ENCODE data around the gene C10orf95.

Gene C10orf95

GRCh38 chr10:102434394-102435132, 16.8 kb downstream of the C10orf95 start (continued):
- TF ChIP-seq ZNF670 (tag by site-specific recombination; IDR thresholded peaks at IDR 0.05; ENCODE audit: low read depth) (no peak), TRIM28 (IDR thresholded peaks at IDR 0.05; ENCODE audit: borderline replicate concordance, low read length) (no peak), HOXA7 (CRISPR knock-in tag; IDR thresholded peaks at IDR 0.05; ENCODE audit: borderline replicate concordance) (no peak), MEIS1 (CRISPR knock-in tag; IDR thresholded peaks at IDR 0.05; ENCODE audit: borderline replicate concordance) (no peak), ZNF623 (tag by site-specific recombination; IDR thresholded peaks at IDR 0.05) (no peak), ZNF366 (tag by site-specific recombination; conservative IDR thresholded peaks at IDR 0.05) (no peak; the same call in 1 of the 2 replicates), GLI2 (tag by site-specific recombination; IDR thresholded peaks at IDR 0.05; ENCODE audit: borderline replicate concordance, low read depth) (no peak), ZSCAN16 (tag by site-specific recombination; IDR thresholded peaks at IDR 0.05) (no peak), ZNF157 (tag by site-specific recombination; IDR thresholded peaks at IDR 0.05) (no peak), ZNF221 (tag by site-specific recombination; IDR thresholded peaks at IDR 0.05; ENCODE audit: borderline replicate concordance) (no peak), ZSCAN30 (tag by site-specific recombination; IDR thresholded peaks at IDR 0.05) (no peak), HOXC10 (CRISPR knock-in tag; IDR thresholded peaks at IDR 0.05) (no peak), ZBTB8A (tag by site-specific recombination; IDR thresholded peaks at IDR 0.05) (no peak), ZNF747 (tag by site-specific recombination; IDR thresholded peaks at IDR 0.05) (no peak), ZNF426 (tag by site-specific recombination; IDR thresholded peaks at IDR 0.05) (no peak), EGR2 (tag by site-specific recombination; IDR thresholded peaks at IDR 0.05; ENCODE audit: low read depth) (peak; percentile 50), ZFP3 (tag by site-specific recombination; IDR thresholded peaks at IDR 0.05; ENCODE audit: low read depth) (no peak), ZSCAN4 (tag by site-specific recombination; IDR thresholded peaks at IDR 0.05) (no peak), ELK4 (IDR thresholded peaks at IDR 0.05; ENCODE audit: borderline replicate concordance, low read depth, low read length) (no peak), PATZ1 (tag by site-specific recombination; IDR thresholded peaks at IDR 0.05) (0 out of 2 replicates have a peak, but pooled peaks have one; percentile 49)
- TF ChIP-seq, protein P1, sequence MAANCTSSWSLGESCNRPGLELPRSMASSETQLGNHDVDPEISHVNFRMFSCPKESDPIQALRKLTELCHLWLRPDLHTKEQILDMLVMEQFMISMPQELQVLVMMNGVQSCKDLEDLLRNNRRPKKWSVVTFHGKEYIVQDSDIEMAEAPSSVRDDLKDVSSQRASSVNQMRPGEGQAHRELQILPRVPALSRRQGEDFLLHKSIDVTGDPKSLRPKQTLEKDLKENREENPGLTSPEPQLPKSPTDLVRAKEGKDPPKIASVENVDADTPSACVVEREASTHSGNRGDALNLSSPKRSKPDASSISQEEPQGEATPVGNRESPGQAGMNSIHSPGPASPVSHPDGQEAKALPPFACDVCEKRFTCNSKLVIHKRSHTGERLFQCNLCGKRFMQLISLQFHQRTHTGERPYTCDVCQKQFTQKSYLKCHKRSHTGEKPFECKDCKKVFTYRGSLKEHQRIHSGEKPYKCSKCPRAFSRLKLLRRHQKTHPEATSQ (tag by site-specific recombination; IDR thresholded peaks at IDR 0.05) = no peak

DNA sequence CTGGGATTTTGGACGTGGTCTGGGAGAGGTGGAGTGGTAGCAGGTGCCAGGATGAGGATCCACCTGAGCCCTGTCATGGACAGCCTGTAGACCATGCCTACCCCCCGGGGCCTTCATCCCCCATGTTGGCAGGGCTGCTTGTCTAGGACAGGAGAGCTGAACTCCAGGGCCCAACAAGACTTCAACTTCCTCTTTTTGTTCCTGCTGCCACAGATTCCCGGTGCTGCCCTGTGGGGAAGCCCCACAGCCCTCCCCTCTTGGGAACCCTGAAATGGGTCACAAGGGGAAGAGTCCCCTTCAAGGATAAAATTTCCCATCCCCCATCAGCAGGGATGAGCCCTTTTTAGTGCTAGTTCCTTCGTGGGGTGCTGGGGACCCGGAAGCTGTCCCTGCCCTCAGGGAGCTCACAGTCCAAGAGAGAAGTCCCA, 17.7 kb downstream of the C10orf95 start:
- POLR2A ChIA-PET = interaction anchor here (2.9 to 3.0 kb wide), 2 partner anchors 18 kb away, joined by 17 to 60 read pairs; partner anchors contain the start of gene C10orf95
- H3K27ac ChIP-seq (ENCODE audit: extremely low read depth, low read depth, low read length) = no peak overlapping the region
- H3K4me1 ChIP-seq (ENCODE audit: control insufficient read depth, insufficient read depth, low read length) = peaks cover 3% of the 10 kb centered on the region; the same call in 1 of the 2 replicates
- no peak overlapping the region for H3K4me3 ChIP-seq (ENCODE audit: low read depth, low read length)
- CTCF ChIA-PET = interaction anchor here (0.7 to 3.7 kb wide), 3 partner anchors 10 to 150 kb away, joined by 4 to 14 read pairs (median 5); no protein-coding TSS in a partner anchor
- peaks cover 0 to 4% of the 10 kb centered on the region in 2 experiments; a peak in 1 of 3 replicates for H3K36me3 ChIP-seq (ENCODE audit: control insufficient read depth in 2 of 2, insufficient read depth in 1 of 2, low read length in 2 of 2)
- no peaks in the 10 kb centered on the region for H3K9me3 ChIP-seq (ENCODE audit: control insufficient read depth, insufficient read depth, low read depth, low read length)
- TF ChIP-seq, protein P2, sequence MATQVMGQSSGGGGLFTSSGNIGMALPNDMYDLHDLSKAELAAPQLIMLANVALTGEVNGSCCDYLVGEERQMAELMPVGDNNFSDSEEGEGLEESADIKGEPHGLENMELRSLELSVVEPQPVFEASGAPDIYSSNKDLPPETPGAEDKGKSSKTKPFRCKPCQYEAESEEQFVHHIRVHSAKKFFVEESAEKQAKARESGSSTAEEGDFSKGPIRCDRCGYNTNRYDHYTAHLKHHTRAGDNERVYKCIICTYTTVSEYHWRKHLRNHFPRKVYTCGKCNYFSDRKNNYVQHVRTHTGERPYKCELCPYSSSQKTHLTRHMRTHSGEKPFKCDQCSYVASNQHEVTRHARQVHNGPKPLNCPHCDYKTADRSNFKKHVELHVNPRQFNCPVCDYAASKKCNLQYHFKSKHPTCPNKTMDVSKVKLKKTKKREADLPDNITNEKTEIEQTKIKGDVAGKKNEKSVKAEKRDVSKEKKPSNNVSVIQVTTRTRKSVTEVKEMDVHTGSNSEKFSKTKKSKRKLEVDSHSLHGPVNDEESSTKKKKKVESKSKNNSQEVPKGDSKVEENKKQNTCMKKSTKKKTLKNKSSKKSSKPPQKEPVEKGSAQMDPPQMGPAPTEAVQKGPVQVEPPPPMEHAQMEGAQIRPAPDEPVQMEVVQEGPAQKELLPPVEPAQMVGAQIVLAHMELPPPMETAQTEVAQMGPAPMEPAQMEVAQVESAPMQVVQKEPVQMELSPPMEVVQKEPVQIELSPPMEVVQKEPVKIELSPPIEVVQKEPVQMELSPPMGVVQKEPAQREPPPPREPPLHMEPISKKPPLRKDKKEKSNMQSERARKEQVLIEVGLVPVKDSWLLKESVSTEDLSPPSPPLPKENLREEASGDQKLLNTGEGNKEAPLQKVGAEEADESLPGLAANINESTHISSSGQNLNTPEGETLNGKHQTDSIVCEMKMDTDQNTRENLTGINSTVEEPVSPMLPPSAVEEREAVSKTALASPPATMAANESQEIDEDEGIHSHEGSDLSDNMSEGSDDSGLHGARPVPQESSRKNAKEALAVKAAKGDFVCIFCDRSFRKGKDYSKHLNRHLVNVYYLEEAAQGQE (tag by site-specific recombination; IDR thresholded peaks at IDR 0.05) = no peak
- TF ChIP-seq PATZ1 (tag by site-specific recombination; IDR thresholded peaks at IDR 0.05) (no peak), RBAK (tag by site-specific recombination; IDR thresholded peaks at IDR 0.05) (no peak), ZNF785 (tag by site-specific recombination; IDR thresholded peaks at IDR 0.05) (no peak), ZNF114 (tag by site-specific recombination; IDR thresholded peaks at IDR 0.05) (no peak)
